HG03175 (cell line): ENCODE data around the gene HRH1.
"Not testable (repeated sequence)": the region's sequence is repeated elsewhere in the genome, so short reads cannot be mapped to it uniquely, and the experiment has no call there.

Experiments
- ATAC-seq: cut with Tn5 transposase; IDR thresholded peaks from one replicate; pipeline ENCODE4 v1.9.1; 2021; ENCODE audit warnings: mild to moderate bottlenecking, moderate library complexity; ENCODE audit not compliant: unreplicated experiment

HRH1 gene

GRCh38 chr3:11140713-11141104 is 13.6 kb upstream of the HRH1 start:
- ATAC-seq, result peak; percentile 46

- no peak for ATAC-seq
These were observed 10.8 kb upstream of the HRH1 start for GRCh38 chr3:11143476-11143875.

- no peak for ATAC-seq
These were observed 9.3 kb upstream of the HRH1 start for GRCh38 chr3:11144996-11145395.

GRCh38 chr3:11145888-11146287 is 8.4 kb upstream of the HRH1 start:
- no peak for ATAC-seq

GRCh38 chr3:11146773-11147660 is 7.3 kb upstream of the HRH1 start:
- ATAC-seq, result no peak

- ATAC-seq, result no peak
These were observed 4.0 kb upstream of the HRH1 start for GRCh38 chr3:11150256-11150655.

- no peak for ATAC-seq
These were observed 2.0 kb upstream of the HRH1 start for GRCh38 chr3:11152301-11152700.

- no peak for ATAC-seq
These were observed 646 bp downstream of the HRH1 start for GRCh38 chr3:11154953-11155325.

GRCh38 chr3:11155341-11156025 is 1.2 kb downstream of the HRH1 start:
- ATAC-seq, result no peak

GRCh38 chr3:11156026-11156410 is 1.7 kb downstream of the HRH1 start:
- no peak for ATAC-seq

GRCh38 chr3:11157421-11157820 is 3.1 kb downstream of the HRH1 start:
- no peak for ATAC-seq

- no peak for ATAC-seq
These were observed 5.2 kb downstream of the HRH1 start for GRCh38 chr3:11159421-11159904.

- no peak for ATAC-seq
These were observed 7.4 kb downstream of the HRH1 start for GRCh38 chr3:11161666-11162065.

GRCh38 chr3:11162401-11163345 is 8.4 kb downstream of the HRH1 start:
- no peak for ATAC-seq

- no peak for ATAC-seq
These were observed 10.3 kb downstream of the HRH1 start for GRCh38 chr3:11164607-11165006.

GRCh38 chr3:11165476-11165875 is 11.2 kb downstream of the HRH1 start:
- ATAC-seq, result no peak

- not testable (repeated sequence) for ATAC-seq
These were observed 12.6 kb downstream of the HRH1 start for GRCh38 chr3:11166807-11167400.

- ATAC-seq, result no peak
These were observed 13.3 kb downstream of the HRH1 start for GRCh38 chr3:11167590-11167989.

- no peak for ATAC-seq
These were observed 14.1 kb downstream of the HRH1 start for GRCh38 chr3:11168406-11168805.

GRCh38 chr3:11168881-11169805 is 14.8 kb downstream of the HRH1 start:
- ATAC-seq, result no peak
